T-helper 1 cell treated with Interleukin-12 subunit alpha and Interleukin-12 subunit beta and Interleukin-4 antibody, amounts not matched to agents 30 μg/mL and 1 μg/mL, for 36 hours (primary cell): Measurements from ENCODE around the gene PTPRE.

Source experiments
- H3K27ac Mint-ChIP-seq: one replicate; pipeline ENCODE4 v1.8.0; 2021; ENCODE audit warnings: mild to moderate bottlenecking, mixed read lengths
- H3K27me3 Mint-ChIP-seq: one replicate; pipeline ENCODE4 v1.8.0; 2021; ENCODE audit warnings: low read depth, mixed read lengths
- H3K36me3 Mint-ChIP-seq: one replicate; pipeline ENCODE4 v1.8.0; 2021; ENCODE audit warnings: low read depth, mixed read lengths
- H3K4me1 Mint-ChIP-seq: one replicate; pipeline ENCODE4 v1.8.0; 2021; ENCODE audit warnings: low read depth, mixed read lengths
- H3K4me3 Mint-ChIP-seq: one replicate; pipeline ENCODE4 v1.8.0; 2021; ENCODE audit warnings: mild to moderate bottlenecking, moderate library complexity, mixed read lengths
- H3K9me3 Mint-ChIP-seq: one replicate; pipeline ENCODE4 v1.8.0; 2021; ENCODE audit warnings: mixed read lengths

The PTPRE gene

GRCh38 chr10:127889605-127890195 lies 17.2 kb upstream of the PTPRE start:
- no peaks in the 10 kb centered on the region for H3K9me3 Mint-ChIP-seq
- no peaks in the 10 kb centered on the region for H3K36me3 Mint-ChIP-seq
- no peak overlapping the region for H3K4me3 Mint-ChIP-seq
- H3K4me1 Mint-ChIP-seq: peaks cover under 1% of the 10 kb centered on the region
- H3K27ac Mint-ChIP-seq: no peak overlapping the region
- peaks cover 21% of the 10 kb centered on the region for H3K27me3 Mint-ChIP-seq

- no peak overlapping the region for H3K27ac Mint-ChIP-seq
- H3K9me3 Mint-ChIP-seq: no peaks in the 10 kb centered on the region
- H3K27me3 Mint-ChIP-seq: peaks cover 24% of the 10 kb centered on the region
- H3K4me3 Mint-ChIP-seq: no peak overlapping the region
- H3K4me1 Mint-ChIP-seq: peaks cover 3% of the 10 kb centered on the region
- no peaks in the 10 kb centered on the region for H3K36me3 Mint-ChIP-seq
Measured at GRCh38 chr10:127890216-127890615, 16.7 kb upstream of the PTPRE start.

GRCh38 chr10:127890832-127891334 lies 16.0 kb upstream of the PTPRE start:
- Mint-ChIP-seq H3K27ac (no peak overlapping the region), H3K4me1 (peaks cover 3% of the 10 kb centered on the region), H3K9me3 (no peaks in the 10 kb centered on the region), H3K27me3 (peaks cover 24% of the 10 kb centered on the region), H3K4me3 (no peak overlapping the region), H3K36me3 (no peaks in the 10 kb centered on the region)

- peaks cover 4% of the 10 kb centered on the region for H3K9me3 Mint-ChIP-seq
- no peak within 1 kb of the TSS for H3K4me3 Mint-ChIP-seq
- peaks cover 3% of the 10 kb centered on the region for H3K4me1 Mint-ChIP-seq
- H3K27me3 Mint-ChIP-seq: peaks cover 28% of the 10 kb centered on the region
- H3K27ac Mint-ChIP-seq: no peak within 1 kb of the TSS
- H3K36me3 Mint-ChIP-seq: no peaks in the 10 kb centered on the region
Measured at GRCh38 chr10:127892743-127893142, 14.2 kb upstream of the PTPRE start, which contains the start of gene CLRN3. Gene CLRN3 (minus strand): TSS chr10:127892941. CDS start chr10:127892784, 157 bp downstream.

- Mint-ChIP-seq H3K36me3 (no peaks in the 10 kb centered on the region), H3K4me3 (no peak overlapping the region), H3K4me1 (peaks cover 3% of the 10 kb centered on the region), H3K27me3 (peaks cover 40% of the 10 kb centered on the region), H3K9me3 (peaks cover 9% of the 10 kb centered on the region), H3K27ac (no peak overlapping the region)
Measured at GRCh38 chr10:127894146-127894545, 12.8 kb upstream of the PTPRE start.

GRCh38 chr10:127896590-127896989 lies 10.3 kb upstream of the PTPRE start:
- Mint-ChIP-seq H3K9me3 (peaks cover 9% of the 10 kb centered on the region), H3K4me1 (peaks cover 9% of the 10 kb centered on the region), H3K27me3 (peaks cover 45% of the 10 kb centered on the region), H3K36me3 (no peaks in the 10 kb centered on the region), H3K27ac (no peak overlapping the region), H3K4me3 (no peak overlapping the region)

GRCh38 chr10:127897177-127897576 lies 9.7 kb upstream of the PTPRE start:
- H3K4me3 Mint-ChIP-seq: no peak overlapping the region
- no peak overlapping the region for H3K27ac Mint-ChIP-seq
- peaks cover 9% of the 10 kb centered on the region for H3K9me3 Mint-ChIP-seq
- peaks cover 44% of the 10 kb centered on the region for H3K27me3 Mint-ChIP-seq
- peaks cover 9% of the 10 kb centered on the region for H3K4me1 Mint-ChIP-seq
- no peaks in the 10 kb centered on the region for H3K36me3 Mint-ChIP-seq

GRCh38 chr10:127899766-127900387 lies 7.0 kb upstream of the PTPRE start:
- Mint-ChIP-seq H3K4me1 (peaks cover 6% of the 10 kb centered on the region), H3K9me3 (peaks cover 9% of the 10 kb centered on the region), H3K27ac (no peak overlapping the region), H3K36me3 (no peaks in the 10 kb centered on the region), H3K4me3 (no peak overlapping the region), H3K27me3 (peaks cover 39% of the 10 kb centered on the region)

- no peaks in the 10 kb centered on the region for H3K36me3 Mint-ChIP-seq
- no peaks in the 10 kb centered on the region for H3K9me3 Mint-ChIP-seq
- peaks cover 33% of the 10 kb centered on the region for H3K27me3 Mint-ChIP-seq
- H3K27ac Mint-ChIP-seq: no peak overlapping the region
- no peak overlapping the region for H3K4me3 Mint-ChIP-seq
- H3K4me1 Mint-ChIP-seq: peaks cover 6% of the 10 kb centered on the region
Measured at GRCh38 chr10:127903789-127904188, 3.1 kb upstream of the PTPRE start.

GRCh38 chr10:127904311-127905000 lies 2.4 kb upstream of the PTPRE start:
- Mint-ChIP-seq H3K36me3 (no peaks in the 10 kb centered on the region), H3K27ac (no peak overlapping the region), H3K4me3 (no peak overlapping the region), H3K27me3 (peaks cover 31% of the 10 kb centered on the region), H3K9me3 (no peaks in the 10 kb centered on the region), H3K4me1 (peaks cover 6% of the 10 kb centered on the region)

GRCh38 chr10:127905001-127905847 lies 1.7 kb upstream of the PTPRE start:
- Mint-ChIP-seq H3K9me3 (no peaks in the 10 kb centered on the region), H3K4me1 (no peaks in the 10 kb centered on the region), H3K36me3 (no peaks in the 10 kb centered on the region), H3K4me3 (peak overlapping the region; percentile 5), H3K27me3 (peaks cover 28% of the 10 kb centered on the region), H3K27ac (no peak overlapping the region)

- no peak overlapping the region for H3K27ac Mint-ChIP-seq
- no peak overlapping the region for H3K4me3 Mint-ChIP-seq
- peaks cover 28% of the 10 kb centered on the region for H3K27me3 Mint-ChIP-seq
Measured at GRCh38 chr10:127905848-127906261, 1.0 kb upstream of the PTPRE start.

GRCh38 chr10:127907411-127908105 lies 655 bp downstream of the PTPRE start:
- no peaks in the 10 kb centered on the region for H3K36me3 Mint-ChIP-seq
- no peak overlapping the region for H3K27ac Mint-ChIP-seq
- no peaks in the 10 kb centered on the region for H3K9me3 Mint-ChIP-seq
- H3K4me3 Mint-ChIP-seq: peak overlapping the region; percentile 44
- peaks cover 28% of the 10 kb centered on the region for H3K27me3 Mint-ChIP-seq
- no peaks in the 10 kb centered on the region for H3K4me1 Mint-ChIP-seq

More at GRCh38 chr10:127905848-127906261, 1.0 kb upstream of the PTPRE start:
- H3K4me1 Mint-ChIP-seq: no peaks in the 10 kb centered on the region
- no peaks in the 10 kb centered on the region for H3K9me3 Mint-ChIP-seq
- no peaks in the 10 kb centered on the region for H3K36me3 Mint-ChIP-seq
